Thyroid gland (tissue), 4 donors: ENCODE measurements around the gene ELFN2.

Source experiments
- CTCF ChIP-seq, 6 experiments: fragments of 200-600 bp in 3 of 6; fragments of 450-650 bp in 3 of 6; sonication (generic) in 3 of 6; IDR thresholded peaks; one replicate each; pipeline ENCODE4 v1.5.1; 2016 to 2019; ENCODE audit warnings: antibody characterized with exemption in 6 of 6, mild to moderate bottlenecking in 2 of 6, inconsistent platforms in 1 of 6, moderate library complexity in 1 of 6
- POLR2A ChIP-seq, 2 donors: fragments of 450-650 bp; IDR thresholded peaks; one replicate each; pipeline ENCODE4 v1.6.1; 2017; ENCODE audit warnings: antibody characterized with exemption in 2 of 2, mild to moderate bottlenecking in 2 of 2, moderate library complexity in 1 of 2

GRCh38 chr22:37428649-37429586, 1.6 kb upstream of the ELFN2 start:
- TF ChIP-seq CTCF (IDR thresholded peaks at IDR 0.05) (peak in 3 of 6 experiments; percentile 30 to 49 (median 42)), POLR2A (IDR thresholded peaks at IDR 0.05) (no peak)
